Posterior vena cava (tissue), 2 donors: ENCODE results near the gene NKAPL. TPM values are rescaled to one million over a fixed set of nuclear protein-coding genes. Genes with fewer than 3 reads are reported as not detected.

ENCODE experiments used
- DNase-seq: peaks from one replicate; pipeline ENCODE4 v3.0.0-alpha.2; 2020; ENCODE audit warnings: low spot score
- intact Hi-C, 2 donors: fragments of 100-400 bp; cut with DNase I; formaldehyde crosslinking; loops; one replicate each; pipeline versions ENCODE4 v1.14.1 to v1.14.2; 2022 to 2023
- long read RNA-seq, 2 donors: library from polyadenylated mRNA; unstranded; transcript quantifications; one replicate each; pipeline ENCODE4 v2.0.0, GENCODE V29; 2020 to 2021
- total RNA-seq, 2 donors: library from RNA; stranded (reverse); fragmentation: NEBNext Ultra II Directional; extraction: Animal tissue kit (Norgen Biotek cat#: 25700); gene quantifications; one replicate each; pipeline ENCODE4 v1.2.1, GENCODE V29; 2021
- donor health status: DM: yes; HTN: yes; CAD: no.
- donor health status: DM: yes; HTN: yes; CAD: no.

Gene NKAPL
- total RNA-seq: 1 to 10 TPM; 2.7 to 2.8 TPM
- long read RNA-seq, donor 1: 0 reads
- long read RNA-seq, donor 2, partial matches to known transcripts: 0 of 3 reads
- long read RNA-seq, donor 2, other reads (novel, unspliced or antisense): 0 of 3 reads

DNA sequence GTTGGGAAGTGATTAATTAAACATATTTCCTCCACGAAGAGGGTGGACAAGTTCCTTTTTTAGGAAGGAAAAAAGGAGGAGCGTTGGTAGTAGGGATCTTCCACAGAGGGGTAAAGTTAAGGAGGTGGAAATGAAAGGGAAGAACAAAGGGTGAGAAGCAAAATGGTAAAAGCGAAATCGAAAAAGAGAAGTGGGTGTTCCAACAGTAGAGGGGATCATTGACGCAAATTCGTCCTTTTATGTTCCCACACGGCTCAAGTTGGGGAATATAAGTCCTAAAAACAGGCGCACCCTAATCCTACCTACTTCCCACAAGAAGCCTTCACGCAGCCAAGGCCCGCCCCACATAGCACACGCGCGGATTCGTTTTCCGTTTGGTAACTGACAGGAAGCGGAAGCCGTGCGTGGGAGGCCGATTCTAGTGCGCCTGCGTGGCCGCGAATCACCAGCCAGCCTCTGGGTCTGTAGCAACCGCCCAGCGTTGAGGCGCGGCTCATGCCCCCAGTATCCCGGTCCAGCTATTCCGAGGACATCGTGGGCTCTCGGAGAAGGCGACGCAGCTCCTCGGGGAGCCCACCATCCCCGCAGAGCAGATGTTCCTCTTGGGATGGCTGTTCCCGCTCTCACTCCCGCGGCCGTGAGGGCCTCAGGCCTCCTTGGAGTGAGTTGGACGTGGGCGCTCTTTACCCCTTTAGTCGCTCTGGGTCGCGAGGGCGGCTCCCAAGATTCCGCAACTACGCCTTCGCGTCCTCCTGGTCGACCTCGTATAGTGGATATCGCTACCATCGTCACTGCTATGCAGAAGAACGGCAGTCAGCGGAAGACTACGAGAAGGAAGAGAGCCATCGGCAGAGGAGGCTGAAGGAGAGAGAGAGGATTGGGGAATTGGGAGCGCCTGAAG is at the start of gene NKAPL:
Gene NKAPL, plus strand, starts transcription at position 421 of the 901 bp plus-strand sequence. Its CDS starts 75 bp downstream, at position 496.
- intact Hi-C loops: no loop called here
- DNase-seq: peak; percentile 96

DNA sequence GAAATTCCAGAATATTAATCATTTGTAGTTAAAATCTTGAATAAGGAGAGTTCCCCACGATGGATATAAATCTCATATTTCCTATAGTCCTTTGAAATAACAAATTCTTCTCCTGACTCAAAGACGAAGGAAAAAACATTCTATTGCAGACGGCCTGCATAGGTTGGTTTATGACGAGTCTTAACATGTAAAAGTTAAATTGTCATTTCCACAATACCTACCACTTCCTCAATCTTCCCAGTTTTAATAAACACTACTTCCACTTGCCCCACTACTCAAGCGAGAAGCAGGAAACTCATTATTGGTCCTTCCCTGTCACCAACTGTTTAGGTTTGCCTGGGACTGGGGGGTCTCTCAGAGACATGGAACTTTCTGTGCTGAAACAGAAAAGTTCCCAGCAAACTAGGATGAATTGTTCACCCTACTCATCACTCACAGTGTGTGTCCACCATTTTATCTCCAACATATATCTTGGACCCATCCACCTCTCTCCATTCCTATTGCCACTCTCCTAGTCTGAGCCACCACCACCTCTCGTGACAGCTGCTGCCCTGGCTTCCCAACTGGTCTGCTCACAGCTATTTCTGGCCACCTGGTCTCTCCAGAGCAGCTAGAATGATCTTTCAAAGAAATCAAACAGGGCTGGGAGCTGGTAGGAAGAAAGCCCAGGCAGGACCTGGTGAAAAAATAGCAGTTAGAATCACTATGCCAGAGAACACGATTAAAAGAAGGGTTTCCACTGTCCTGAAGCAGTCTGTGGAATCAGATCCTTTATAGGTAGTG is 49.2 kb upstream of the NKAPL start:
- intact Hi-C loops: no loop called here
- DNase-seq: no peak

DNA sequence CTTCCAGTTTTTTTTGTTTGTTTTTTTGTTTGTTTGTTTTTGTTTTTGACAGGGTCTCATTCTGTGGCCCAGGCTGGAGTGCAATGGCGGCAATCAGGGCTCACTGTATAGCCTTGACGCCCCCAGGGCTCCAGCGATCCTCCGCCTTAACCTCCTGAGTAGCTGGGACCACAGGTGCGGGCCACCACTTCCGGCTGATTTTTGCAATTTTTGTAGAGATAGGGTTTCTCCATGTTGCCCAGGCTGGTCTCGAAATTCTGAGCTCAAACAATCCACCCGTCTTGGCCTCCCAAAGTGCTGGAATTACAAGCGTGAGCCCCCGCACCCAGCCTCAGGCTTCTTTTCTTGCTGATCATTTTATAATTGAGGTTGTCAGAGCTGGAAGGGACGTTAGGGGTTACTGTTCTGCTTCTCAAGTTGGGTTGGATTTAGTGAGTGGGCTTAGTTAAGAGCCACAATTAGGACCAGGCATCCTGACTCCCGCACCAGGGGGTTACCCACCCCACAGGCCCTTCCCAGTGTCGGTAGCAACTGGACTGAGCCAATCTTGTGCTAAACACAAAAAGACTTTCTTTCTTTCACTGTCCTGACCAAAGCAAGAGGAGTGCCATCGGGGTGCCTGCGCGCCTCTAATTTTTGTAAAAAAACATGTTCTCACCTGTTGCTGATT is 47.1 kb upstream of the NKAPL start:
- intact Hi-C loops: no loop called here
- DNase-seq: no peak

DNA sequence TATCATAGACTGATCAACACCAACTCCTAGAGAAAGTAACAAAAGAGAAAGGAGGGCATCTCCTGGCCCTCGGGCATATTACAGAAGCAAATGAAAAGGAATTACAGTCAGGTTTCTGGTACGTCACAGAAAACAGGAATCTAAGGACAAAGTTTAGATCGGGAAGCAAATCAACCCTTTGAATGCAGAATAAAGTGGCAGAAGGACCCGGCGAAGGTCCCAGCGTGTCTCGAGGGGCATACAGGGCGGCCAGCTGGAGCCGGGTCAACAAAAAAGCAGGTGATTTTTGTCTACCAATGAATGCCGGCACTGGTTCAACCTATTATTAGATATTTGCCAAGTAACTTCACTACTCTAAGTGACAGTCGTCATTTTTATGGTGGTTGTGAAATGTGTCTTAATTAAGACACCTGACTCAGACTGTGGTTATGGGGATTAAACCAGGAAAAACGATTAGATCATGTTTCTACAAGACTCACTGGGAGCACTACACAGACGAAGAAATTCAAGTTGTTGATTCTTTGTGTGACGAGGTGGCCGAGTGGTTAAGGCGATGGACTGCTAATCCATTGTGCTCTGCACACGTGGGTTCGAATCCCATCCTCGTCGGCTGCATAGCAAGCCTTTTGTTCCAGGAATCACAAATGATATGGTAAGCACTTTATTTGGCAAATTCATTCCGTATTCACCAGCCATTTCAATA is 46.4 kb upstream of the NKAPL start:
- no peak for DNase-seq
- intact Hi-C loops: no loop called here

DNA sequence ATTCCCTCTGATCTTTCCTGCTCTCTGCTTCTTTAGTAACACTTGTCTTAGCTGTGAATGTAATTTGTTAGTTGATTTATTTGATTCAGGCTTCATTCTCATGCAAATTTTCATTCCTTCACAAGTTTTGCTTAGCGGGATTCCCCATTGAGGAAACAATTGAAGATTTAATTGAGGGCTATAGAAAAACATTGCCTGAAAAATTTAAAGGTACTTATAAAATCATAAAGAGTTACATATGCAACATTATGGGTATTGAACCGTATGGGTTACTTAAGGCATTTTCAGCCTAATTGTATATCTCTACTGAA is 45.9 kb upstream of the NKAPL start:
- no peak for DNase-seq
- intact Hi-C loops: no loop called here

DNA sequence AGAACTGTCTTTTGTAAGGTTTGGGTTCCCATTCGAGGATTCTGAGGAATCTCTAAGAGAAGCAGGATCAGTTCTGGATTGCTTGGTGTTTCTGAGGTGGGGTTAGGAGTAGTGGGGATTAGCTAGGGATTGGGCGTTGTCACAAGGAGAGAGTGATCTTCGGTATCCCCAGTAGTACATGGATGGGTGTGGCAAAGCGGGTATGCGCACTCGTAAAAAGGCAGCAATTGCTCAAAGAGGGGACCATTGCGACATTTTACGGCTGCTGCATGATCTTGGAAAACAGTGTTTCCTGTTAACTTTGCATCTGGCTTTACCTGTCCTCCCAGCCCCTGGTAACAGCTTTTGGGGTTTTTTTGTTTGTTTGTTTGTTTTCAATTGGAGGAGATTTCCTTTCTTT is 43.7 kb upstream of the NKAPL start:
- no peak for DNase-seq
- intact Hi-C loops: no loop called here

DNA sequence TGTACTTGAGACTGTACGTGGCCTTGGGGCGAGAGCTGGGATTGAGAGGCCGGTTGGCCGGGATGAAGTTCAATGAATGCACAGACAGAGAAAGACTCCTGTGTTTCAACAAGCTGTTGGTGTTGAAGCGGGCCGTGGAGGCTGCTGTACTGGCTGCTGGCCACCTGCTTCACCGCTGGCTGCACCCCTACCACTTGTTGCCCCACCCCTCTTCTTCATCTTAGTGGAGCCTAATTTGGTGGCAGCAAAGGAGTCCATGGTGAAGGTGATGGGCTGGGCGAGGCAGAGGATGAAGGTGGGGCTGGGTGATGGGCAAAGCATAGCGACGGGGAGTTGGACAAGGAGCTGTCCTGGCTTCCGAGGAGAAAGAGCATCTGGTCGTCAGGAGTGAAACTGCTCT is 41.2 kb upstream of the NKAPL start:
- DNase-seq: no peak
- intact Hi-C loops: no loop called here

DNA sequence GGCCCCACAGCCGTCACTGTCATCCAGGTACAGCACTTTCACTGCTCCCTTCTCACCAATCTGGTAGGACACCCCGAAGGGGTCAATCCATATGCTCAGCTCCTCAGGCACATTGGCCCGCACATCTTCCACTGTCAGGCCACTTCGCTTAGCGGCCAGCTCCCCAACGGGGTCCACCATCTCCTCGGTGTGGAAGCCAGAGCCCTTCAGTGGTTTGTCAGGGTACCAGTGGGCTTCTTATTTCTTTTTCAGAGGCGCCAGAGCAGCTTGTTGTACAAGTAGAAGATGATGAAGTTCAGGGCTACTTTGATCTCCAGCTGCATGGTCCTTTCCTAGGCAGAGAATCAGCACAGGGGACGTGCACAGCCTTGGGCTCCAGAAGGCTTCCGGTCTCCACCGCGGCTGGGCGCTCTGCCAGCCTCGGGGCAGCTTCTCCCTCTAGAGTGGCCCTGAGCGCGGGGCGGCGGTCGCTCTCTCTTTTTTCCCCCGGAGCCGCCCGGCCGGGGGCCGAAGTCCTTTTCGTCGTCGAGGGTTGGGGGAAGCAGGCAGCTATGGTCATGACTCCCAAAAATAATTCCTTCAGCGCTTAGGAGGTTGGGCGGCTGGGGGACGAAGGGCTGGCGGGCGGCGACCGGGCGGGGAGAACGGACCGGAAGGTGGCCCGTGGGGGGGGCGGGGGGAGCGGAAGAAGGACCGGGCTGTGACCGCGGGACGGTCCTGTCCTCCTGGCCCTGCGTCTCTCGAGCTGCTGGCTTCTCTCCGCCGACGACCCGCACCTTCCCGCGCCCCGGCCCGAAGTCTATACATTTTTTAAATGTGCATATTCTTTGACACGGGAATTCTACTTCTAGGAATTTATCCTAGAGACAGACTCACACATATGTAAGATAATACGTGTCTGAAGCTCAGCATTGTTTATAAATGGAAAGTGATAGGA is 40.5 kb upstream of the NKAPL start:
- peak; percentile 91 for DNase-seq
- intact Hi-C loops: no loop called here

DNA sequence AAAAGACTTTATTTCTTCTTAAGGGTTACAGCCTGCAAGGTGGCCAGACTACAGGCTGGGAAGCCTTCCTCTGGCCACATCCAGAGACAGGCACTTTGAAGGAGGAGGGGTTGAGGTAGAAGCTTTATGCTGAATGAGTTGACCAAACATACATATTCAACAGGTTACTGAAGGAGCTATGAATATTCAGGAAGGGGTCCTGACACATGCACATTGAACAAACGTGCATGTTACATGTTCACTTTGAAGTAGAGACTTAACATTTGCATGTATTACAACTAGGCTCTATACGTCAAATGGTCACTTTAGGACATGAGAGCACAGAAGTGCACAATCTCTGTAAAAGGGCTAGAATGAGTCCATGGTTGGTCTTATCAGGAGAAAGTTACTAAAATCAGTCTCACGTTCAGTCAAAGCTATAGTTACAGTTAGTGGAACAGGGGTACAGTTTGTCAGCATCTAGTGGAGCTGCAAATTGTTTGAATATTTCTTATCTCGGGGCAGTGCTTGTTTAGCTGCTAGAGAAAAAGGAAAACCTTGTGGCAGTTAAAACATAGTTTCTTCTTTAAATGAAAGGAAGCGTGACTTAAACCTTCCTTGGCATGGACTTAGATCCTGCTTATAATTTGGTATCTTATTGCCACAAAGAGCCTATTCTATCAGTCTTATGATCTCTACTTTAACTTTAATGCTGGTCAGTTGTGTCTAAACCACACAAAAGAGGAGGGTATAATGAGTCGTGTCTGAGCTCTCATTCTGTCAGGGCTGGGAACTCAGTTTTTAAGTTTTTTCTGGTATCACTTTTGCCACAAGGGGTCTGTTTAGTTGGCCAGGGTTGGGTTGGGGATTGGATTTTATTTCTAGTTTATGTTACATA is 38.6 kb upstream of the NKAPL start:
- intact Hi-C loops: no loop called here
- DNase-seq: no peak

DNA sequence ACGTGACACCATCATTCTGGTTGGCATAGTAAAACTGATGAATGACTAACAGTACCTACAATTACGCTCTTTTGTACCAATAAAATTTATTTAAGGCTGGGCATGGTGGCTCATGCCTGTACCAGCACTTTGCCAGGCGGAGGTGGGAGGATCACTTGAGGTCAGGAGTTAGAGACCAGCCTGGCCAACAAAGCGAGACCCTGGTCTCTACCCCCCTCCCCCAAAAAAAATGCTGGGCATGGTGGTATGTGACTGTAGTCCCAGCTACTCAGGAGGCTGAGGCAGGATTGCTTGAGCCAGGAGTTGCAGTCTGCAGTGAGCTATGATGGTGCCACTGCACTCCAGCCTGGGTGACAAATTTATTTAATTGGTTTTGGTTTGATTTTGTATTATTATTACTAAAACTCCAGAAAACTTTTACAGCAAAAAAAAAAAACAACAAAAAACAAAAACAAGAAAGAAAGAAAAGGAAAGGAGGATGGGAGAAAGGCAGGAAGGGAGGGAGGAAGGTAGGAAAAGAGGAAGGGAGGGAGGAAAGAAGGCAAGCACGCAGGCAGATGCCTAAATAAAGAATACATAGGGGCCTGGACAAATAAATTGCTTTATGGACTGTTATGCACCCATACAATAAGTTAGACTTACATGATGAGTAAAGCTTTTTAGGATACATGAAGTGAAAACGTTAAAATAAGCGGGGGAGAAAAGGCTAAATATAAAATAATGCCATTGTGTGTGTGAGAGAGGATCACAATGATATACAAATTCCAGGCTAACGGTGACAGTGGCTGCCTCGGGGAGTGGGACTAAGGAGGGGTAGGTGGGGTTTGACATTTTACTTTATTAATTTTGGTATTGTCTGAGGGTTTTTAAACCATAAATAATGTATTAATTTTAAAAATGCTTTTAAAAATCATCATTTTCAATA is 34.7 kb upstream of the NKAPL start:
- intact Hi-C loops: loop anchor here in 1 of 2 donors (5.0 kb wide), 1 partner anchor 87 kb away; no protein-coding TSS in a partner anchor
- no peak for DNase-seq

DNA sequence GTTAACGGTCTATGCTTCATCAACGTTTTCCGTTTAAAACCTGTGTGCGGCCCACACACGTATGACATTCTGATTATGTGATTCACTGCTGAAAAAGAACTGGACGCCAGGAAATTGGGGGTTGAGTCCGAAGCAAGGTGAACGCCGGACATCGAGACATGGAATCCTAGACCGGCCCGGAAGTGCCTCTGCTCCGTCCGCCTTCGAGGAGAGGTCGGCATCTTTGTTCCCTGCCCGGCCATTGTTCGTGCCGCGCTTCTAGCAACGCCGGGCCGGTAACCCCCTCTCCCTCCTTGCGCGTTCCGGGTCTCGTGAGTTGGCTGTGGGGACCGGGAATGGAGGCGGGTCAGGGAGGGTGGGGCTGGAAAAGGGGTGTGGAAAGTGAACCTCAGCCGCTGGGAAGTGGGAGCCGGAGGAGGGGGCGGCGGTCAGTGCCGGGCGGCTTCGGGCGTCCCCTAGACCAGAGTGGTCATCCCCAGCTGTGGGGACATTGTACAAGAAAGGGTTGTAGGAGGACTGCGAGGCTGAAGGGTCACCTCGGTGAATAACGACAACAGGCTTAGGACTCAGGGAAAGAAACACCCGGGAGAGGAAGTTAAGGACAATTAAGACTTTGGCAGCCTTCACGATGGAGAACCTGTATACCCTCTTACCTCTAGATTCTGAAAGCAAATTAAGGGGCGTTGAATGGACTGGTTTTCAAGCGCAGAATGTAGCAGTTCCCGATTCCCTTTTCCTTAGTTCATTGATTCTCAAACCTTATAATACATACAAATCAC is 33.9 kb upstream of the NKAPL start, which contains the start of gene ZSCAN9:
Gene ZSCAN9, plus strand, starts transcription at position 220 of the 779 bp plus-strand sequence. CDS start 1,810 bp downstream, outside the sequence.
- DNase-seq: peak; percentile 96
- intact Hi-C loops: loop anchor here in 1 of 2 donors (5.0 kb wide), 1 partner anchor 88 kb away; no protein-coding TSS in a partner anchor

DNA sequence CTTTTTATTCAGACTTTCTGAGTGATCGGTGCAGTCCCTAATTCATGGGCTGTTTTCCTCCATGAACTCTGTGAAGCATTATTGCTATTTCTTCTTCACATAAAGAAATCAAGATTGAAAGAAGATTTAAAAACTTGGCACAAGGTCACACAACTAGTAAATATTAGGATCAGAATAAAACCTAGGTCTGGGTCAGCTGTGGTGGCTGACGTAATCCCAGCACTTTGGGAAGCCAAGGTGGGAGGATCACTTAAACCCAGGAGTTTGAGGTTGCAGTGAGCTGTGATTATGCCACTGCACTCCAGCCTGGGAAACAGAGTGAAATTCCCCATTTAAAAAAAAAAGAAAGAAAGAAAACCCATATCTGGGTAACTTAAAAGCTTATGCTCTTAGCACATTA is 32.6 kb upstream of the NKAPL start:
- no peak for DNase-seq
- intact Hi-C loops: loop anchor here in 1 of 2 donors (5.0 kb wide), 1 partner anchor 89 kb away; no protein-coding TSS in a partner anchor

DNA sequence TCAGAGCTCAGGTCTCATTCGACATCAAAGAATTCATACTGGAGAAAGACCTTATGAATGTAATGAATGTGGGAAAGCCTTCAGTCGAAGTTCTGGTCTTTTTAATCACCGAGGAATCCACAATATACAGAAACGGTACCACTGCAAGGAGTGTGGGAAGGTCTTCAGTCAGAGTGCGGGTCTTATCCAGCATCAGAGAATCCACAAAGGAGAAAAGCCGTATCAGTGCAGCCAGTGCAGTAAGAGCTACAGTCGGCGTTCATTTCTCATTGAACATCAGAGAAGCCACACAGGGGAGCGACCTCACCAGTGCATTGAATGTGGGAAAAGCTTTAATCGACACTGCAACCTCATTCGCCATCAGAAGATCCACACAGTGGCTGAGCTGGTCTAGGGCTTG is 26.3 kb upstream of the NKAPL start:
- no peak for DNase-seq
- intact Hi-C loops: no loop called here

DNA sequence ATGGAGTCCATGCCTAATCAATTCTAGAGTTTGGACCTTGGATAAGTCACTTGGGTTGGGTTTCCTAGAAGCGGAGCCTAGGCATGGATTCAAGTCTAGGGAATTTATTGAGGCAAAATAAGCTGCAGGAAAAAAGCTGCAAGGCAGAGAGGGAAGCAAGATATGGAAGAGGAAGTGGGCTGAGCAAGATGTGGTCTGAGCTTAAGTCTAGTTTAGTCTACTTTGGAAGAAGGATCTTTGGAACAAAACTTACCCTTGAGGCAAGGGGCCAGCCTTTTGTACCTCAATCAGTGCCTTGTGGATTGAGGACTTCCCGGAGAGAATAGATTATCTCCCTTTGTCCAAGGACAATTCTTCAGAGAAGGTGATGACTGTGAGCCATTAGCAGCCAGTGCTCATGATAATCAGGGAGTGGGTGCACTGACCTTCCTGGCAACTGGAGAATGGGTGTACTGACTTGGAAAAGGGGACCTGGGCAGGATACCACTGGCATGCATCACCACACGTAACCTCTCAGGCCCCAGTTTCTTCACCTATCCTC is 23.1 kb upstream of the NKAPL start:
- intact Hi-C loops: no loop called here

DNA sequence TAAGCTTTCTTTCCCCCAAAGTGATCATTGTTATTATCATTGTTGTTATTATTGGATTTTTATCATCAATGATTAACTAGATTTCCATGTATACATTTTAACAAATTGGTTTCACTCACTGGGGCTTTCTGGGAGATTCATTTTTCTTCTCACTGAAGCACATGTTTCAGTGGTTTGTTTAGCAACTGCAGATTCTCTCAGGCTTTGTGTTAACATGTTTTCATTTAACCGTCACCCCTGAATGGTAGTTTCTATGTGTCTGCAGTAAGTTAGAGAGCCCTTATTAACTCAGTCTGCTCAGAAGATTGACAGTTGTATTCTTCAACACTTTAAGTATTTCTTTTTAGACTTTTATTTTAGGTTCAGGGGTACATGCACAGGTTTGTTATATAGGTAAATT is 19.5 kb upstream of the NKAPL start:
- DNase-seq: no peak

More for the DNA sequence above, 23.1 kb upstream of the NKAPL start:
- DNase-seq: no peak

More for the DNA sequence above, 19.5 kb upstream of the NKAPL start:
- intact Hi-C loops: no loop called here
